Progenitor cell of endocrine pancreas (in vitro differentiated cells): ENCODE data around the gene PMEPA1. TPM values are rescaled to one million over a fixed set of nuclear protein-coding genes. Genes with fewer than 3 reads are reported as not detected.

Experiments
- DNase-seq: peaks from one replicate; pipeline ENCODE4 v3.0.0; 2021; ENCODE audit warnings: low spot score; ENCODE audit not compliant: unreplicated experiment
- H3K27ac Mint-ChIP-seq: 2 replicates; pipeline ENCODE4 v1.8.0; 2021; ENCODE audit warnings: mild to moderate bottlenecking, moderate library complexity, mixed read lengths
- H3K27me3 Mint-ChIP-seq: 2 replicates; pipeline ENCODE4 v1.8.0; 2021; ENCODE audit warnings: mixed read lengths
- H3K36me3 Mint-ChIP-seq: 2 replicates; pipeline ENCODE4 v1.8.0; 2022; ENCODE audit warnings: mixed read lengths; ENCODE audit not compliant: insufficient read depth
- H3K4me1 Mint-ChIP-seq: 2 replicates; pipeline ENCODE4 v1.8.0; 2021; ENCODE audit warnings: low read depth, mixed read lengths
- H3K4me3 Mint-ChIP-seq: 2 replicates; pipeline ENCODE4 v1.8.0; 2021; ENCODE audit warnings: low read depth, mild to moderate bottlenecking, moderate library complexity, mixed read lengths
- H3K9me3 Mint-ChIP-seq: 2 replicates; pipeline ENCODE4 v1.8.0; 2021; ENCODE audit warnings: low read depth, mixed read lengths
- CTCF ChIP-seq: fragments of 200-600 bp; sonication (generic); IDR thresholded peaks from one replicate; pipeline ENCODE4 v1.5.0; 2021; ENCODE audit warnings: antibody characterized with exemption, mild to moderate bottlenecking; ENCODE audit not compliant: unreplicated experiment
- total RNA-seq: library from RNA; stranded (reverse); gene quantifications from 2 replicates; pipeline ENCODE4 v1.2.1, GENCODE V29; 2021

The PMEPA1 gene
- total RNA-seq, 1 donor from 2014 or later = 9.1 TPM

- no peaks in the 10 kb centered on the region for H3K9me3 Mint-ChIP-seq
- no peak overlapping the region for H3K27ac Mint-ChIP-seq
- no peak for TF ChIP-seq CTCF
- H3K36me3 Mint-ChIP-seq = peaks cover 1% of the 10 kb centered on the region
- H3K27me3 Mint-ChIP-seq = peaks cover 3% of the 10 kb centered on the region
- no peak for DNase-seq
- peaks cover 14% of the 10 kb centered on the region for H3K4me1 Mint-ChIP-seq
- H3K4me3 Mint-ChIP-seq = no peak overlapping the region
These were observed 7.7 kb downstream of the PMEPA1 start for GRCh38 chr20:57702091-57702490.

DNA sequence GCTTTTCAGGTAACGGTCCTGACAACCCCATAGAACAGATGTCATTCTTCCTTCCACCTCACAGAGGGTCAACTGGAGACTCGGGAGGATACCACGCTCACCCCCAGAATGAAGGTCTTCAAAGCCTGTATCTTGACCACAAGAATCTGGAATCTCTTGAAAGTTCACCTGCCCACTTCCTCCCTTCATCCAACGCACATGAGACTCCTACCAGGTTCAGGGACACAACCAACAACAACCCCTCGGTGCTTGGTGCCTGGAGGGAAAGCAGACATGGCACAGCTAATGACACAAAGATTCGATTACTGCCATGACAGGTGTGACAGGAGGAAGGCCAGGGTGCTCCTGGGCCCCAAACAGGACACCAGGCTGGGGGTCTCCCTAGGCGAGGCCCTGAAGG lies 8.2 kb downstream of the PMEPA1 start:
- Mint-ChIP-seq H3K9me3 (no peaks in the 10 kb centered on the region), H3K27ac (no peak overlapping the region), H3K27me3 (no peaks in the 10 kb centered on the region), H3K4me1 (peaks cover 12% of the 10 kb centered on the region), H3K36me3 (peaks cover 1% of the 10 kb centered on the region), H3K4me3 (no peak overlapping the region)
- no peak for TF ChIP-seq CTCF
- DNase-seq = no peak

GRCh38 chr20:57701090-57701489 lies 8.7 kb downstream of the PMEPA1 start:
- Mint-ChIP-seq H3K27ac (no peak overlapping the region), H3K27me3 (no peaks in the 10 kb centered on the region), H3K4me1 (peaks cover 12% of the 10 kb centered on the region), H3K9me3 (no peaks in the 10 kb centered on the region), H3K4me3 (no peak overlapping the region), H3K36me3 (peaks cover 1% of the 10 kb centered on the region)
- DNase-seq = no peak
- TF ChIP-seq CTCF = no peak

DNA sequence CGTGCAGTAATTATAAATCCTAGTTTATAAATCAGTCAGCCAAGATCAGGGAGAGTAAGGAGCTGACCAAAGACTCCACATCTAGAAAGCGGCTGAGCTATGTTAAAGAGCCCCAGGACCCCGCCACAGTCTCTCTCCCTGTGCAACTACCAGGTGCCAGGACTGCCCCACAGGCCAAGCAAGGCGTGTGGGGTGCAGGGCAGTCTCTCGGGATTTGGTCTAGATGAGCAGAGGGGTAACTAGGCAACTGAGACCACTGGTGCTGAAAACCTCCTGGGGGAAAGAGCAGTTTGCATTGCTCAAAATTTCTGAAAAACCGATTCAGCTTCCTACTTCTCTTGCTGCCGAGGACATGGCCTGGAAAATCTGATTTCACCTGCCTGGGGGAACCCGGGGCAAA lies 10.4 kb downstream of the PMEPA1 start:
- Mint-ChIP-seq H3K36me3 (peaks cover 1% of the 10 kb centered on the region), H3K27ac (no peak overlapping the region), H3K9me3 (no peaks in the 10 kb centered on the region), H3K4me3 (no peak overlapping the region), H3K4me1 (no peaks in the 10 kb centered on the region), H3K27me3 (no peaks in the 10 kb centered on the region)
- no peak for TF ChIP-seq CTCF
- DNase-seq = no peak

- H3K27me3 Mint-ChIP-seq = no peaks in the 10 kb centered on the region
- peaks cover under 1% of the 10 kb centered on the region for H3K4me1 Mint-ChIP-seq
- no peak overlapping the region for H3K4me3 Mint-ChIP-seq
- DNase-seq = no peak
- TF ChIP-seq CTCF = no peak
- H3K27ac Mint-ChIP-seq = no peak overlapping the region
- no peaks in the 10 kb centered on the region for H3K9me3 Mint-ChIP-seq
- H3K36me3 Mint-ChIP-seq = no peaks in the 10 kb centered on the region
These were observed 10.9 kb downstream of the PMEPA1 start for GRCh38 chr20:57698867-57699275.
